OCI-LY7 (cell line): ENCODE measurements around the gene ANKRD13D. TPM values are rescaled to one million over a fixed set of nuclear protein-coding genes. Genes with fewer than 3 reads are reported as not detected.
A peak's percentile ranks its signal among the peaks of the same experiment; 100 is the strongest.

Source experiments
- BruUV-seq: library from RNA; stranded (reverse); fragments of 400-500 nt; replicated peaks from 2 replicates; lab custom pipeline; 2021; lab: Mats Ljungman, UMichigan
- CTCF ChIA-PET: fragments of 300-600 bp; sonication (Branson Sonifier 250); formaldehyde crosslinking; loops from one replicate; lab custom pipeline; 2022; ENCODE audit warnings: antibody characterized with exemption; ENCODE audit not compliant: unreplicated experiment; lab: Charles Lee
- POLR2A ChIA-PET: fragments of 300-600 bp; sonication (Branson Sonifier 250); formaldehyde crosslinking; loops from one replicate; lab custom pipeline; 2022; ENCODE audit warnings: antibody characterized with exemption; lab: Charles Lee
- DNase-seq: peaks from one replicate; pipeline ENCODE4 v3.0.0-alpha.2; 2015; ENCODE audit warnings: low spot score
- H2AFZ ChIP-seq: fragments of 200-600 bp; sonication (generic), shearing (Covaris generic); 2 replicates; pipeline ENCODE4 v1.6.1; 2014; ENCODE audit warnings: mild to moderate bottlenecking, antibody characterized with exemption, low read length, moderate library complexity
- H3K27ac ChIP-seq: fragments of 200-600 bp; sonication (generic); 2 replicates; pipeline ENCODE4 v1.5.1; 2014; ENCODE audit warnings: mixed run types, low read depth, mild to moderate bottlenecking, moderate library complexity, low read length, inconsistent platforms; ENCODE audit not compliant: poor library complexity, severe bottlenecking
- H3K36me3 ChIP-seq: fragments of 200-600 bp; sonication (generic); 2 replicates; pipeline ENCODE4 v1.6.1; 2014; ENCODE audit warnings: mild to moderate bottlenecking, antibody characterized with exemption, low read length, moderate library complexity, mixed read lengths; ENCODE audit not compliant: insufficient read depth
- H3K4me1 ChIP-seq: fragments of 200-600 bp; sonication (generic); 2 replicates; pipeline ENCODE4 v1.5.1; 2014; ENCODE audit warnings: mild to moderate bottlenecking, low read length; ENCODE audit not compliant: insufficient read depth, poor library complexity, severe bottlenecking
- H3K4me2 ChIP-seq: fragments of 200-600 bp; sonication (generic); 2 replicates; pipeline ENCODE4 v1.6.1; 2014; ENCODE audit warnings: mild to moderate bottlenecking, low read length
- H3K4me3 ChIP-seq: fragments of 200-600 bp; sonication (generic); 2 replicates; pipeline ENCODE4 v1.5.1; 2014; ENCODE audit warnings: mild to moderate bottlenecking, low read depth, low read length; ENCODE audit not compliant: poor library complexity, severe bottlenecking
- H3K79me2 ChIP-seq: fragments of 200-600 bp; sonication (generic); 2 replicates; pipeline ENCODE4 v1.6.1; 2016; ENCODE audit warnings: low read depth, mild to moderate bottlenecking, low read length, moderate library complexity, mixed read lengths; ENCODE audit not compliant: insufficient read depth
- H3K9me2 ChIP-seq: fragments of 200-600 bp; sonication (generic); 2 replicates; pipeline ENCODE4 v1.6.1; 2016; ENCODE audit warnings: mild to moderate bottlenecking, low read length, mixed read lengths; ENCODE audit not compliant: insufficient read depth
- H3K9me3 ChIP-seq: fragments of 200-600 bp; sonication (generic); 2 replicates; pipeline ENCODE4 v1.6.1; 2014; ENCODE audit warnings: mild to moderate bottlenecking, mixed run types, low read length, mixed read lengths
- H4K20me1 ChIP-seq: fragments of 200-600 bp; sonication (generic); 2 replicates; pipeline ENCODE4 v1.6.1; 2014; ENCODE audit warnings: mild to moderate bottlenecking, antibody characterized with exemption, low read length, moderate library complexity, mixed read lengths; ENCODE audit not compliant: insufficient read depth
- CTCF ChIP-seq: fragments of 200-600 bp; sonication (generic); conservative IDR thresholded peaks from 2 replicates; pipeline ENCODE4 v1.5.1; 2014; ENCODE audit warnings: mild to moderate bottlenecking, antibody characterized with exemption, low read length, moderate library complexity, mixed read lengths
- EZH2phosphoT487 ChIP-seq: fragments of 200-600 bp; sonication (generic); IDR thresholded peaks from 2 replicates; pipeline ENCODE4 v1.6.1; 2018; ENCODE audit warnings: low read depth, borderline replicate concordance, mild to moderate bottlenecking, mixed run types, antibody characterized with exemption, low read length, moderate library complexity, mixed read lengths
- intact Hi-C: fragments of 100-400 bp; cut with micrococcal nuclease; formaldehyde crosslinking; loops from one replicate; pipeline ENCODE4 v1.10.0; 2022; ENCODE audit not compliant: unreplicated experiment
- total RNA-seq, 2 experiments: library from RNA; depleted of rRNA in 1 of 2; stranded (reverse); fragments of >200 nt in 1 of 2; shearing (Covaris generic) in 1 of 2; gene quantifications; 2 replicates each; pipeline ENCODE4 v1.2.3, GENCODE V29; 2014 to 2022

ANKRD13D gene
- total RNA-seq, 2 experiments from 2014 or later = 119 to 136 TPM

DNA sequence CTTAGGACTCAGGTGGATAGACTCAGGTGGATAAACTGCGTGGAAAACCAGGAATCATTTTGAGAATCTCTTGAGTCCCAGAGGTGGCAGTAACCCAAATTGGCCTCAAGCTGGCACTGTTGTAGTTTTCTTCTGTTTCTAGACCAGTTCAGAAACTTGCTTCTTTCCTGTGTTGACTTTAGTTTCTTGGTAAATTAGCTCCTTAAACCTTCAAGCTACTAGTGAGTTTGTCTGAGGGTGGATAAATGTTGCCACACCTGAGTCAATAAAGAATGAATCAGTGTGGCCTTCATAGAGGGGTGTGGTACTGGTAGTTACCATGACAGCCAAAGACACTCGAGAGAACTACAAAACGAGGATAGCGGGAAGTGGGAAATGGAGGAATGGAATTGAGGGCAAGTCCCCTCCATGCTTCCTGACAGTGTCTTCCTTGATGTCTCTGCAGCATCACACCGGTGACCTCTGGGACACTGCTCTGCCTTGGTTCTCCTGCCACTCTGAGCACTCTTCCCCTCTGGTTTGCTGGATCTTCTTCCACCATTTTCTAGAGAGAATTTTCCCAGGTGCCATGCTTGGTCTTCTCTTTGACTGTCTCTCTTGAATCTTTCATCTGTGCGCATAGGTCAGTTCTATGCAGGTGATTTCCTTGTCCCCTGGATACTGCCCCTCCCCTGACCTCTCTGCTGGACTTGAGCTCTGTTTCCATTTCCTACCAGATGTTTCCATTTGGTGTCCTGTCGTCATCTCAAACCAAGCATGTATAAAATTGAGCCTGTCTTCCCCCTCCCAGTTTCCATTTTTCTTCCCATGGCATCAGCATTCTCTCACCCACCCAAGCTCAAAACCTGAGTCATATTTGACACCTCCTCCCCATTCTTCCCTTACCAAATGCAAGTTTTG lies 57.1 kb downstream of the ANKRD13D start:
- no peak for TF ChIP-seq EZH2phosphoT487
- TF ChIP-seq CTCF = peak; percentile 99
- intact Hi-C loops = no loop called here
- Histone ChIP-seq H3K4me3 (no peak overlapping the region), H4K20me1 (no peaks in the 10 kb centered on the region), H3K4me2 (no peak overlapping the region), H3K9me2 (no peaks in the 10 kb centered on the region), H3K27ac (no peak overlapping the region), H3K79me2 (no peaks in the 10 kb centered on the region), H3K36me3 (peaks cover 4% of the 10 kb centered on the region; the same call in 1 of the 2 replicates), H2AFZ (peak overlapping the region; percentile 1; the same call in 1 of the 2 replicates), H3K9me3 (no peaks in the 10 kb centered on the region), H3K4me1 (peaks cover 55% of the 10 kb centered on the region)
- BruUV-seq = no TSS peak
- peak; percentile 66 for DNase-seq
- POLR2A ChIA-PET = interaction anchor here (0.6 to 3.0 kb wide), 3 partner anchors 35 to 330 kb away, joined by 3 to 21 read pairs (median 4); no protein-coding TSS in a partner anchor
- CTCF ChIA-PET = interaction anchor here (0.5 to 2.0 kb wide), 7 partner anchors 9 to 76 kb away, joined by 3 to 11 read pairs (median 4); no protein-coding TSS in a partner anchor

DNA sequence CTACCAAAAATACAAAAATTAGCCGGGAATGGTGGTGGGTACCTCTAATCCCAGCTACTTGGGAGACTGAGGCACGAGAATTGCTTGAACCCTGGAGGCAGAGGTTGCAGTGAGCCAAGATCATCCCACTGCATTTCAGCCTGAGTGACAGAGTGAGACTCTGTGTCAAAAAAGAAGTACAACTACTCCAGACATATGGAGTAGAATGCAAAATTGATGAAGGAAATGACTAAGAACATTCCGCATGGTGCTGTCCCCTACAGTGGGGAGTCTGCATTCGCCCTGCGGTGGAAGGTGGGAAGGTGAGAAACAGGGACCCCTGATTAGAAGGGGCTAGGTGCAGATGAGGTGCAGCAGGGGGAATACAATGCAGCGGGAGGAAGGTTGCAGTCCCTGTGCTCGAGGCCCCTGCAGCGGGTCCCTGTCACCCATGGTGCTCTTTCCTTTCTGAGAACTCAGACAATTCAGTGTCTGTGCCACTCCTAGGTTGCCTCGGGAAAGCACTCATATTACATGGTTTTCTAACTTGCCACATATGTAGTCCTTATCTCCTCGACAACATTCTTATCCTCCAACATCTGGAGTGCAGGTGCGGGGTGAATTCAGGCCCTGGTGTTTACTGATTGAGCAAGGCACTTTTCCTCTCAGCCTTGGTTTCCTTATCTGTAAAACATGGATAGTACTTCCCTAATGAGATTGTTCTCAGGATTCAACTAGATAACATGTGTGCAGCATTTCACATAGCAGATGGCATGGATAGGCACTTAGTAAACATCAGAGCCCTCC lies 59.1 kb downstream of the ANKRD13D start:
- no TSS peak for BruUV-seq
- H3K9me2 ChIP-seq = no peaks in the 10 kb centered on the region
- TF ChIP-seq EZH2phosphoT487 (no peak), CTCF (no peak)
- H3K27ac ChIP-seq = no peak overlapping the region
- POLR2A ChIA-PET = interaction anchor here (0.7 kb wide), 1 partner anchor 181 kb away, joined by 3 read pairs; no protein-coding TSS in a partner anchor
- no peaks in the 10 kb centered on the region for H4K20me1 ChIP-seq
- H3K4me2 ChIP-seq = no peak overlapping the region
- H3K4me3 ChIP-seq = no peak overlapping the region
- H3K79me2 ChIP-seq = peaks cover 4% of the 10 kb centered on the region; the same call in 1 of the 2 replicates
- CTCF ChIA-PET = no interaction called here
- H3K4me1 ChIP-seq = peaks cover 64% of the 10 kb centered on the region
- DNase-seq = no peak
- no peaks in the 10 kb centered on the region for H3K9me3 ChIP-seq
- intact Hi-C loops = no loop called here
- H2AFZ ChIP-seq = no peak overlapping the region
- peaks cover 9% of the 10 kb centered on the region; the same call in 1 of the 2 replicates for H3K36me3 ChIP-seq
